Effector memory CD8-positive, alpha-beta T cell (primary cell): ENCODE measurements around the gene SERPINB10.

Experiments used
- ATAC-seq: fragments of 150-1000 bp; cut with Tn5 transposase; replicated peaks from 2 replicates; pipeline ENCODE4 v1.10.0; 2021; ENCODE audit warnings: mild to moderate bottlenecking, moderate library complexity
- DNase-seq, 3 experiments: peaks; one replicate each; pipeline ENCODE4 v3.0.0; 2021
- H3K27ac Mint-ChIP-seq, 2 donors: one replicate each; pipeline ENCODE4 v1.8.0; 2022; ENCODE audit warnings: mild to moderate bottlenecking in 2 of 2, mixed read lengths in 2 of 2, moderate library complexity in 2 of 2
- H3K27me3 Mint-ChIP-seq, 2 donors: one replicate each; pipeline ENCODE4 v1.8.0; 2022; ENCODE audit warnings: mixed read lengths in 2 of 2
- H3K36me3 Mint-ChIP-seq: one replicate; pipeline ENCODE4 v1.8.0; 2022; ENCODE audit warnings: mild to moderate bottlenecking, moderate library complexity, mixed read lengths; ENCODE audit not compliant: insufficient read depth
- H3K4me1 Mint-ChIP-seq, 2 donors: one replicate each; pipeline ENCODE4 v1.8.0; 2022; ENCODE audit warnings: low read depth in 2 of 2, mixed read lengths in 2 of 2
- H3K4me3 Mint-ChIP-seq, 2 donors: one replicate each; pipeline ENCODE4 v1.8.0; 2022; ENCODE audit warnings: mild to moderate bottlenecking in 2 of 2, mixed read lengths in 2 of 2, moderate library complexity in 2 of 2
- H3K9me3 Mint-ChIP-seq, 2 donors: one replicate each; pipeline ENCODE4 v1.8.0; 2022; ENCODE audit warnings: mixed read lengths in 2 of 2
- total RNA-seq, 9 experiments: gene quantifications; one replicate each; lab custom pipeline; 2026; lab: John Stamatoyannopoulos, UW

SERPINB10 gene, protein sequence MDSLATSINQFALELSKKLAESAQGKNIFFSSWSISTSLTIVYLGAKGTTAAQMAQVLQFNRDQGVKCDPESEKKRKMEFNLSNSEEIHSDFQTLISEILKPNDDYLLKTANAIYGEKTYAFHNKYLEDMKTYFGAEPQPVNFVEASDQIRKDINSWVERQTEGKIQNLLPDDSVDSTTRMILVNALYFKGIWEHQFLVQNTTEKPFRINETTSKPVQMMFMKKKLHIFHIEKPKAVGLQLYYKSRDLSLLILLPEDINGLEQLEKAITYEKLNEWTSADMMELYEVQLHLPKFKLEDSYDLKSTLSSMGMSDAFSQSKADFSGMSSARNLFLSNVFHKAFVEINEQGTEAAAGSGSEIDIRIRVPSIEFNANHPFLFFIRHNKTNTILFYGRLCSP
- 0 to 0.17 (median 0) reads per million in 9 experiments for total RNA-seq

DNA sequence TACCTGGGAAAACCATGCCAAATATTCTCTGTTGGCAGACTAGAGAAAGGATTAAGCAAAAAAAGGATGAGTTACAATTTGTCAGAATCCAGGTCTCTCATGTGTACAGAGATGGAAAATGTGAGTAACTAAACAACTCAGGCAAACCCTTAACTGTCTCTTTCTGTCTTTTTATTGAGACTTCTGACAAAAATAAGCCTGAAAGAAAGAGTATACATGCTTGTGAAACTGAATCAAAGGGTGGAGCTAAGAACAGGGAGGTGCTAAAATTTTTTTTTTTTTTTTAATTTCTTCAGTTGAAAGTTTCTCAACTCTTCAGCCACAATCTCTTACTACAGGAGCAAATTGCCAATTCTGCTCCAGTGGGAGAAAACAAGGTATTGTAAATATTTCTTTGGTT, at the start of gene SERPINB10:
Gene SERPINB10 (plus strand): TSS at position 295 of the 400 bp plus-strand sequence. CDS start 7,553 bp downstream, outside the sequence.
- H3K27ac Mint-ChIP-seq = no peak within 1 kb of the TSS
- no peaks in the 10 kb centered on the region for H3K36me3 Mint-ChIP-seq
- H3K9me3 Mint-ChIP-seq = no peaks in the 10 kb centered on the region
- H3K27me3 Mint-ChIP-seq = peaks cover 28 to 59% of the 10 kb centered on the region in 2 donors
- no peaks in the 10 kb centered on the region for H3K4me1 Mint-ChIP-seq
- no peak for DNase-seq
- no peak within 1 kb of the TSS for H3K4me3 Mint-ChIP-seq
- no peak for ATAC-seq

- H3K36me3 Mint-ChIP-seq = no peaks in the 10 kb centered on the region
- H3K27me3 Mint-ChIP-seq = peaks cover 16 to 36% of the 10 kb centered on the region in 2 donors
- H3K4me3 Mint-ChIP-seq = no peak overlapping the region
- H3K9me3 Mint-ChIP-seq = no peaks in the 10 kb centered on the region
- ATAC-seq (no peak), DNase-seq (no peak)
- no peaks in the 10 kb centered on the region for H3K4me1 Mint-ChIP-seq
- no peak overlapping the region for H3K27ac Mint-ChIP-seq
Measured at GRCh38 chr18:63858456-63858855, 49.3 kb upstream of the SERPINB10 start.

GRCh38 chr18:63859781-63860475, 47.8 kb upstream of the SERPINB10 start:
- ATAC-seq (no peak), DNase-seq (no peak)
- H3K4me1 Mint-ChIP-seq = no peaks in the 10 kb centered on the region
- H3K27me3 Mint-ChIP-seq = peaks cover 16 to 36% of the 10 kb centered on the region in 2 donors
- no peak overlapping the region for H3K27ac Mint-ChIP-seq
- no peak overlapping the region for H3K4me3 Mint-ChIP-seq
- H3K36me3 Mint-ChIP-seq = no peaks in the 10 kb centered on the region
- no peaks in the 10 kb centered on the region for H3K9me3 Mint-ChIP-seq

- Mint-ChIP-seq H3K27ac (no peak overlapping the region), H3K4me1 (no peaks in the 10 kb centered on the region), H3K36me3 (no peaks in the 10 kb centered on the region), H3K27me3 (peaks cover 16 to 36% of the 10 kb centered on the region in 2 donors), H3K4me3 (no peak overlapping the region), H3K9me3 (no peaks in the 10 kb centered on the region)
- DNase-seq = no peak
- ATAC-seq = no peak
Measured at GRCh38 chr18:63860531-63860930, 47.2 kb upstream of the SERPINB10 start.

DNA sequence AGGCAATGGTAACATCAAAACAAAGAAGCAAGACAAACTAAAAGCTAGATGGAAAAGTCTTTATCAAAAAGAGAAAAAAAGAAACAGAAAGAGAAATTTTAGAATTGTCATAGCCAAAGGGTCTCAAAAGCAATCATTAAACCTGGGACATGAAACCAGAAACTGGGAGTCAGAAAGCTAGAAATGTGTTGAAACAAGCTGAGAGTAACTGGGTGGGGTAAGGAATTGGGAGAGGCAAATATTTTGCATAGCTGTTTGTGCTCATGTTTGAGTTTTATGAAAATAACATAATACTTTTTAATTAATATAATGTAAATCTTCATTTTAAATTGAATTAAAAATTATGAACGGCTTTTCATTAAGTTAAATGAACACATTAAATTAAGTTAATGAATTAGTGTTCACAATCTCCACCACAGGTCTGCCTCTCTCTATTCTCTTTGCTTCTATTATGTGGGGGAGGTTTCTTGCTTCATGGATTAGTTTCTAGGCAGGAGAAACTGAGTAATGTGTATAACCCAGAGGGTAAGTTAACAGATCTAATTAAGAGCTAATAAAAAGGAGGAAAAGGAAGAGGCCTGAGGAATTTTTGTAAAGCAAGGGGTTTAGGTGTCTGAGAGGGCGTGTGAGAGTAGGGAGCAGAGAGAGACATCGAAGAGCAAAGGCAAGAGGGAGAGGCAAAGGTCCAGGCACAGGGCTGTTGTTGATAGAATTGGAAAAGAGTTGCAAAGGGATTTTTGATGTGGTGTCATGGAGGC, 40.2 kb upstream of the SERPINB10 start:
- peaks cover 13 to 16% of the 10 kb centered on the region in 2 donors for H3K27me3 Mint-ChIP-seq
- H3K36me3 Mint-ChIP-seq = no peaks in the 10 kb centered on the region
- no peaks in the 10 kb centered on the region for H3K9me3 Mint-ChIP-seq
- H3K4me3 Mint-ChIP-seq = no peak overlapping the region
- no peak for ATAC-seq
- no peak overlapping the region for H3K27ac Mint-ChIP-seq
- no peak for DNase-seq
- H3K4me1 Mint-ChIP-seq = no peaks in the 10 kb centered on the region

DNA sequence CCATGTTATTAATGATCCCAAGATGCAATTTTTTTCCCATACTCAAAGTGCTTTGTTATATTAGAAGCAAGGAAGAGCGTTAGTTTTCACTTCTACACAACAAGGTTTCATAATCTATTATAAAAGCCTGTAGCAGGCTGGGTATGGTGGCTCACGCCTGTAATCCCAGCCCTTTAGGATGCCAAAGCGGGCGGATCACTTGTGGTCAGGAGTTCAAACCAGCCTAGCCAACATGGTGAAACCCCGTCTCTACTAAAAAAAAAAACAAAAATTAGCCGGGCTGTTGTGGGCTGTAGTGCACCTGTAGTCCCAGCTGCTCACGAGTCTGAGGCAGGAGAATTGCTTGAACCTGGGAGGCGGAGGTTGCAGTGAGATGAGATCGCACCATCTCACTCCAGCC, 39.2 kb upstream of the SERPINB10 start:
- Mint-ChIP-seq H3K27me3 (peaks cover 16% of the 10 kb centered on the region in 2 donors), H3K36me3 (no peaks in the 10 kb centered on the region), H3K27ac (no peak overlapping the region), H3K4me3 (no peak overlapping the region), H3K9me3 (no peaks in the 10 kb centered on the region), H3K4me1 (no peaks in the 10 kb centered on the region)
- DNase-seq (no peak), ATAC-seq (no peak)

GRCh38 chr18:63869374-63869773, 38.4 kb upstream of the SERPINB10 start:
- ATAC-seq = no peak
- no peak for DNase-seq
- no peaks in the 10 kb centered on the region for H3K36me3 Mint-ChIP-seq
- H3K4me1 Mint-ChIP-seq = no peaks in the 10 kb centered on the region
- peaks cover 16 to 22% of the 10 kb centered on the region in 2 donors for H3K27me3 Mint-ChIP-seq
- no peak overlapping the region for H3K27ac Mint-ChIP-seq
- H3K9me3 Mint-ChIP-seq = no peaks in the 10 kb centered on the region
- H3K4me3 Mint-ChIP-seq = no peak overlapping the region

DNA sequence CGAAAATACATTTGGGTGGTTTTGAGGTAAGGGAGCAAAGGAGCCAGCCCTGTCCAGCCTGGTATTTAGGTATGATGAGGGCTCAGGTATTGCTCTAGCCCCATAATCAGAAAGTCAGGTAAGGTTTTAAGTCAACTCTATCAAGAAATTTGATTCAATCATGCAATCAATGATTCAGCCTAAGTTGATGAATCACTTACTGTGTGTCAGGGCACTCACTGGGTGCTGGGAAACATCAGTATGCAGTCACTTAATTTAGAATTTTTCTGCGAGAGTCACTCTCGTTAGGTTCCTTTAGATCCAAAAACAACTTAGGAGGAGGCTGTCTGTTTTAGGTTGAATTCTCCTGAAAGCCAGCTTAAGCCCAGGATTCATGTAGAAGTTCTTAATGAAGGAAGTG, 37.9 kb upstream of the SERPINB10 start:
- Mint-ChIP-seq H3K4me3 (no peak overlapping the region), H3K9me3 (no peaks in the 10 kb centered on the region), H3K36me3 (no peaks in the 10 kb centered on the region), H3K27me3 (peaks cover 16 to 25% of the 10 kb centered on the region in 2 donors), H3K27ac (no peak overlapping the region), H3K4me1 (no peaks in the 10 kb centered on the region)
- ATAC-seq (no peak), DNase-seq (no peak)

GRCh38 chr18:63871836-63872235, 35.9 kb upstream of the SERPINB10 start:
- Mint-ChIP-seq H3K9me3 (no peaks in the 10 kb centered on the region), H3K4me1 (no peaks in the 10 kb centered on the region), H3K27ac (no peak overlapping the region), H3K27me3 (peaks cover 16 to 28% of the 10 kb centered on the region in 2 donors), H3K4me3 (no peak overlapping the region), H3K36me3 (no peaks in the 10 kb centered on the region)
- DNase-seq = no peak
- no peak for ATAC-seq

DNA sequence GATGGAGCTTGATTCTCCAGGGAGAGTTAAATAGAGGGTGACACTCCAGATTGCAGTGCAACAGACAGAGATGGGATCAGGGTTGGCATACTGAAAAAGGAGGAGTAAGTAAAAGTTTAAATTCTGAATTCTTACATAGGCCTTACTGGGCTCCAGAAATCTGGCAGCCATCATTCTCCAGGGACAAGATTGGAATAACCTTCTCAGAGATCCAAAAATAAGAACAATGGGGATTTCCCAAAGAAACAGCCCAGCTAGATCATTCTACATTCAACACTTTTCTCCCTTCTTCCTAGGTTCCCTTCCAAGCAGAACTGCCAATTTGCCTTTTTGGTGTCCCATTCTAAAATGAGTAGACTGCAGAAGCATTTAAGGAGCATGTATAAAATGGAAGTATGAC, 35.2 kb upstream of the SERPINB10 start:
- H3K9me3 Mint-ChIP-seq = no peaks in the 10 kb centered on the region

GRCh38 chr18:63878343-63878742, 29.4 kb upstream of the SERPINB10 start:
- ATAC-seq (no peak), DNase-seq (no peak)
- H3K9me3 Mint-ChIP-seq = no peaks in the 10 kb centered on the region
- H3K4me3 Mint-ChIP-seq = no peak overlapping the region
- peaks cover 5% of the 10 kb centered on the region for H3K36me3 Mint-ChIP-seq
- no peak overlapping the region for H3K27ac Mint-ChIP-seq
- H3K4me1 Mint-ChIP-seq = no peaks in the 10 kb centered on the region
- H3K27me3 Mint-ChIP-seq = peaks cover 0 to 19% of the 10 kb centered on the region in 2 donors

More for the DNA sequence above, 35.2 kb upstream of the SERPINB10 start:
- H3K4me1 Mint-ChIP-seq = no peaks in the 10 kb centered on the region
- no peak overlapping the region for H3K4me3 Mint-ChIP-seq
- DNase-seq (no peak), ATAC-seq (no peak)
- no peaks in the 10 kb centered on the region for H3K36me3 Mint-ChIP-seq
- no peak overlapping the region for H3K27ac Mint-ChIP-seq
- peaks cover 16 to 27% of the 10 kb centered on the region in 2 donors for H3K27me3 Mint-ChIP-seq

DNA sequence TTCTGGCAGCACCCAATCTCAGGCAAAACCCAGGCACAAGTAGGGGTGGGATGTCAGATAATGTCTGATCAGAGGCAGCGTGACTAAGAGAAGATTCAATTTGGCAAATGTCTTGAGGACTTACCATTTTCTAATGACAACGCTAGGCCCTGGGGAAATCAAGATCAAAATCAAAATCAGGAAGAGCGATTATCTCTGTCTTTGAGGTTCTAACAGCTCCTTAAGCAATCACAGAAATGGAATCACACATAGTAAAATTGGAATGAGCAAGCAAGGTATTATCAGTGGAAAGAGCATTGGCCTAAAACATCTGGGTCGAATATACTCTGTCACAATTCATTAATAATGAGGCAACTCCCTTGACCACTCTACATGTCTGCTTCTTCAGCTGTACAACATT, 28.8 kb upstream of the SERPINB10 start:
- Mint-ChIP-seq H3K27ac (no peak overlapping the region), H3K4me3 (no peak overlapping the region), H3K4me1 (no peaks in the 10 kb centered on the region), H3K36me3 (peaks cover 5% of the 10 kb centered on the region), H3K9me3 (no peaks in the 10 kb centered on the region), H3K27me3 (peaks cover 0 to 17% of the 10 kb centered on the region in 2 donors)
- ATAC-seq (no peak), DNase-seq (no peak)

DNA sequence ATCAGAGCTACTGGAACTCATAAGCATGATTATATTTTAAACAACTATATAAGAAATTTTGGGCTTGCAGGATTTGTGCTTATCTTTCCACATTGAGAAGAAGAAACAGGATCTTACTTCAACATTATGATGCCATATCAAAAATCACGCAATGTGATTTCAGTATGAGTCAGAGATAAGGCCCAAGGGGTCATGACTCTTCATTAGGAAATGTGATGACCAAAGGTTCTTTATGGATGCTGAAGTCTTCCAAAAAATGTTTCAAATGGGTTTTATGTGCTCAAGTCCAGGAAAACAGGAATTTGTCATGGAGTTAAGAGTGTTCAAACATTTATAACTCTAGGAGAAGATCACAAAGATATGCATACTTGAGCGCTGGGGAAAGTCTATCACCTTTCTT, 28.0 kb upstream of the SERPINB10 start:
- Mint-ChIP-seq H3K9me3 (no peaks in the 10 kb centered on the region), H3K36me3 (peaks cover 5% of the 10 kb centered on the region), H3K27ac (no peak overlapping the region), H3K4me1 (no peaks in the 10 kb centered on the region), H3K27me3 (peaks cover 0 to 17% of the 10 kb centered on the region in 2 donors), H3K4me3 (no peak overlapping the region)
- no peak for DNase-seq
- no peak for ATAC-seq
